ENCODE results near the gene NPBWR2.

- no peak for TF ChIP-seq POLR2AphosphoS5 (IDR thresholded peaks at IDR 0.05)
- no peak for TF ChIP-seq CTCF (IDR thresholded peaks at IDR 0.05)
- TF ChIP-seq POLR2A (IDR thresholded peaks at IDR 0.05), result no peak
Observed at GRCh38 chr20:64108731-64109681, 1.6 kb upstream of the NPBWR2 start.

All from transverse colon (tissue), 4 donors.